ENCODE data around the gene NCL.
A peak's percentile ranks its signal among the peaks of the same experiment; 100 is the strongest.

Gene NCL

GRCh38 chr2:231460073-231460835, 4.0 kb downstream of the NCL start:
- TF ChIP-seq CTCF (IDR thresholded peaks at IDR 0.05) (no peak), ZFX (IDR thresholded peaks at IDR 0.05; ENCODE audit: borderline replicate concordance) (no peak)
- H3K27ac ChIP-seq = no peak overlapping the region

GRCh38 chr2:231458368-231458767, 5.9 kb downstream of the NCL start:
- no peak overlapping the region for H3K27ac ChIP-seq
- no peak for TF ChIP-seq CTCF (IDR thresholded peaks at IDR 0.05)
- TF ChIP-seq ZFX (IDR thresholded peaks at IDR 0.05; ENCODE audit: borderline replicate concordance) = no peak

- no peak for TF ChIP-seq ZFX (IDR thresholded peaks at IDR 0.05; ENCODE audit: borderline replicate concordance)
- TF ChIP-seq CTCF (IDR thresholded peaks at IDR 0.05) = no peak
- no peak overlapping the region for H3K27ac ChIP-seq
Measured at GRCh38 chr2:231457101-231457500, 7.2 kb downstream of the NCL start.

GRCh38 chr2:231456295-231457004, 7.8 kb downstream of the NCL start:
- TF ChIP-seq ZFX (IDR thresholded peaks at IDR 0.05; ENCODE audit: borderline replicate concordance) (no peak), CTCF (IDR thresholded peaks at IDR 0.05) (no peak)
- no peak overlapping the region; the same call in 1 of the 2 replicates for H3K27ac ChIP-seq

- no peak overlapping the region; the same call in 1 of the 2 replicates for H3K27ac ChIP-seq
- TF ChIP-seq ZFX (IDR thresholded peaks at IDR 0.05; ENCODE audit: borderline replicate concordance) = no peak
- TF ChIP-seq CTCF (IDR thresholded peaks at IDR 0.05) = no peak
Measured at GRCh38 chr2:231455890-231456289, 8.4 kb downstream of the NCL start.

GRCh38 chr2:231455222-231455621, 9.1 kb downstream of the NCL start:
- TF ChIP-seq ZFX (IDR thresholded peaks at IDR 0.05; ENCODE audit: borderline replicate concordance) (no peak), CTCF (IDR thresholded peaks at IDR 0.05) (no peak)
- peak overlapping the region; percentile 54; the same call in 1 of the 2 replicates for H3K27ac ChIP-seq

GRCh38 chr2:231454361-231454791, 9.9 kb downstream of the NCL start:
- H3K27ac ChIP-seq = peak overlapping the region; percentile 54; the same call in 1 of the 2 replicates
- no peak for TF ChIP-seq CTCF (IDR thresholded peaks at IDR 0.05)
- no peak for TF ChIP-seq ZFX (IDR thresholded peaks at IDR 0.05; ENCODE audit: borderline replicate concordance)
